HG03571 (cell line): Measurements from ENCODE around the gene MYOM1.
"Not testable (repeated sequence)": the region's sequence is repeated elsewhere in the genome, so short reads cannot be mapped to it uniquely, and the experiment has no call there.

Experiments used
- ATAC-seq: cut with Tn5 transposase; IDR thresholded peaks from one replicate; pipeline ENCODE4 v1.9.1; 2021; ENCODE audit not compliant: unreplicated experiment

Gene MYOM1

GRCh38 chr18:3040173-3040572 lies 179.6 kb downstream of the MYOM1 start:
- no peak for ATAC-seq

DNA sequence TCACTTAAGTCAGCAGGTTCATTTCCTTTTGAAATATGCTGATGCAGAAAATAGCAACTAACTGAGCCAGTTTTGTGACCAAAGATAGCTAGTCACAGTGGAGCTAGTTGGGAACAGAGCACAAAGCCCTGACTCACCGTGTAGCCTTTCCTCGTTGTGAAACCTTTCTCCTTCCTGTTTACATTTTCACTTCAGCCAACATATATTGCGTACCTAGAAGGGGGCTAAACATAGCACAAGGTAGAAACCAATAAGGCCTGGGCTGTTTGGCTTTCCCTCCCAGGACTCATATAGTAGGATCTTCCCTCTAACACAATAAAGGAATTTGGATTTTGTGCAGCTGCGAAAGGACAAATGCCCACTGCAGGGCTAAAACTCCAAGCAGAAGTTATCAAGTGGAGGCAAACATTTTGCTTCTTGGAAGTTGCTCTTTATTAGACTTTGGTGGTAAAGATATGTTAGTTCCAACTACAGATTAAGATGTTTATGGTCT lies 182.3 kb downstream of the MYOM1 start:
- peak; percentile 98 for ATAC-seq

GRCh38 chr18:3036108-3036507 lies 183.7 kb downstream of the MYOM1 start:
- no peak for ATAC-seq

DNA sequence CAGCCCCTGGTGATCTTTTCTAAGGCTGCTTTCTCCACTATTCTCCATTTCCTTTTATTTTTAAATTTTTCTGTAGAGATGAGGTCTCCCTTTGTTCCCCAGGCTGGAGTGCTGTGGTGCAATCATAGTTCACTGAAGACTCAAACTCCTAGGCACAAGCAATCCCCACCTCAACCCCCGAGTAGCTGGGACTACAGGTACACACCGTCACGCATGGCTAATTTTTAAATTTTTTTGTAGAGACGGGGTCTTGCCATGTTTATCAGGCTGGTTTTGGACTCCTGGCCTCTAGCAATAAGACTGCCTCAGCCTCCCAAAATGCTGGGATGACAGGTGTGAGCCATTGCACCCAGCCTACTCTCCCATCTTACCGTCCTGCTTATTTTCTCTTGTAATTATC lies 184.1 kb downstream of the MYOM1 start:
- no peak for ATAC-seq

GRCh38 chr18:3032721-3033120 lies 187.0 kb downstream of the MYOM1 start:
- ATAC-seq, result no peak

DNA sequence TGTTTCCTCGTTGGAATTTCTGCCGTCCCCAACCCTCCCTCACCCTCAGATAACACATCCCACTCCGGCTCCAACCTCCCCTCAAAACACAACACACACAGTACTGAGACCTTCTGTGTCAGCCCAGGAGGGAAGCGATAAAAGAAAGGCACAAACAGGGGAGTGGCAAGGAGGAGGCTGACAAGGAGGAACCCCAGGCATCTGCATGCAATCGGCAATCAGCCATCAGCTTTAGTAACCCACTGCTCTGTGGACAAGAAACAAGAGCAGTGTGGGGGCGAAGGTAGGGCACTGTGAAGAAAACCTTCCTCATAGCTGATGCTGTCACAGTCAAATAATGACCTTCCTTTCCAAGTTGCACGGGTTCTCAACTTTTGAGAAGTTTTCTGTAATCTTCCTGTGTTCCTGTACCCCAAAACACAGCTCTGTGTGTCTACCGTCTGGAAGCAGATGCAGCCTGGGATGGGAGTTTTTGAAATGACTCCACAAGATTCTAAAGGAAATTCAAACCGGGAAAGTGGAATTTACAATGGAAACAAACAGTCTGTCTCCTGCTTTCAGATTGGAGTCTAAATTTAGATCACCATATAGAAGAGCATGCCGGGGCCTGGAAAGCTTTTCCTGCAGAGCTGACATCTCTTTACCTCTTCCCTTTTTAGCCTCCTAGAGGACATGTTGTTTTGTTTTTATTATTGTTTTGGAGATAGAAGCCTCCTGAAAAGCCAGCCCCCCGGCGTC lies 190.4 kb downstream of the MYOM1 start:
- ATAC-seq, result no peak

- ATAC-seq, result not testable (repeated sequence)
Observed at GRCh38 chr18:3028115-3028514, 191.7 kb downstream of the MYOM1 start.

- ATAC-seq, result no peak
Observed at GRCh38 chr18:3027370-3027891, 192.3 kb downstream of the MYOM1 start.

- no peak for ATAC-seq
Observed at GRCh38 chr18:3025544-3025943, 194.2 kb downstream of the MYOM1 start.

DNA sequence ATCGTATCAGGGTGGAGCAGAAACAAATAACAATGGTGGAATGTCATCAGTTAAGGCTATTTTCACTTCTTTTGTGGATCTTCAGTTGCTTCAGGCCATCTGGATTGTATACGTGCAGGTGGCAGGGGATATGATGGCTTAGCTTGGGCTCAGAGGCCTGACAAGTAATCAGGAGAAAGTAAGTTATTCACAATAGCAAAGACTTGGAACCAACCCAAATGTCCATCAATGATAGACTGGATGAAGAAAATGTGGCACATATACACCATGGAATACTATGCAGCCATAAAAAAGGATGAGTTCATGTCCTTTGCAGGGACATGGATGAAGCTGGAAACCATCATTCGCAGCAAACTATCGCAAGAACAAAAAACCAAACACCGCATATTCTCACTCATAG lies 196.2 kb downstream of the MYOM1 start:
- ATAC-seq, result not testable (repeated sequence)
